ENCODE data around the gene MT1M. TPM values are rescaled to one million over a fixed set of nuclear protein-coding genes. Genes with fewer than 3 reads are reported as not detected.
A peak's percentile ranks its signal among the peaks of the same experiment; 100 is the strongest.

Gene MT1M
- total RNA-seq, 4 donors from 2014 or later: 3.7 to 74.9 (median 14.9) TPM

GRCh38 chr16:56630134-56630533 lies 2.3 kb upstream of the MT1M start:
- intact Hi-C loops (cut with DNase I): no loop called here
- no peak for DNase-seq (ENCODE audit: extremely low spot score)
- H3K9me3 ChIP-seq: no peaks in the 10 kb centered on the region
- H3K36me3 ChIP-seq: no peaks in the 10 kb centered on the region
- no peak overlapping the region for H3K4me3 ChIP-seq
- WGBS: 92% methylated on average over 3 of the region's 3 CpGs
- H3K4me1 ChIP-seq: peaks cover 13 to 58% (median 50%) of the 10 kb centered on the region in 4 donors
- peaks cover 0 to 29% (median 3%) of the 10 kb centered on the region in 4 donors for H3K27me3 ChIP-seq
- TF ChIP-seq POLR2A (IDR thresholded peaks at IDR 0.05; ENCODE audit: low read depth) (no peak), CTCF (IDR thresholded peaks at IDR 0.05) (no peak), EP300 (IDR thresholded peaks at IDR 0.05) (no peak), POLR2AphosphoS5 (IDR thresholded peaks at IDR 0.05) (no peak)
- H3K27ac ChIP-seq (replicated peaks in 1 of 4): no peak overlapping the region

- Histone ChIP-seq H3K27me3 (peaks cover 0 to 40% (median 9%) of the 10 kb centered on the region in 4 donors), H3K4me1 (peaks cover 17 to 62% (median 48%) of the 10 kb centered on the region in 4 donors), H3K27ac (replicated peaks in 1 of 4) (peak overlapping the region; percentile 67 to 82 (median 74)), H3K36me3 (no peaks in the 10 kb centered on the region), H3K9me3 (no peaks in the 10 kb centered on the region), H3K4me3 (no peak overlapping the region)
- intact Hi-C loops (cut with DNase I): no loop called here
- 92% methylated on average over 10 of the region's 10 CpGs for WGBS
- no peak for TF ChIP-seq POLR2A (IDR thresholded peaks at IDR 0.05; ENCODE audit: low read depth)
- no peak for TF ChIP-seq EP300 (IDR thresholded peaks at IDR 0.05)
- TF ChIP-seq POLR2AphosphoS5 (IDR thresholded peaks at IDR 0.05): no peak
- no peak for TF ChIP-seq CTCF (IDR thresholded peaks at IDR 0.05)
- no peak for DNase-seq (ENCODE audit: extremely low spot score)
These were observed 1.3 kb upstream of the MT1M start for GRCh38 chr16:56631197-56631596.

DNA sequence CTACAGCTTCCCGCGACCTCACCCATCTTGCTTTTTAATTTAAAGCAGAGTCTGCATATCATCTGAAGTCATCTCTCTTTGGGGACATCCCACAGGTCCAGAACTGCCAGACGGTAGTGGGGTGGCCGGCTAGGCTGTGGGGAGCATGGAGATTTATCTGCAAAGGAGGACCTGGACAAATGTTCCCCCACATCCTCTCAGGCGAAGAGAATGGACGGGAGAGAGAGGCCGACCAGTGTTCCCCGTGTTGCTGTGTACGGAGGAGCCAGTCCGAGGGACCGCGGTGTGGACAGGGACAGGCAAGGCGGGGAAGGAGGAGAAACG lies 665 bp upstream of the MT1M start:
- peaks cover 0 to 45% (median 11%) of the 10 kb centered on the region in 4 donors for H3K27me3 ChIP-seq
- H3K36me3 ChIP-seq: no peaks in the 10 kb centered on the region
- no peak for DNase-seq (ENCODE audit: extremely low spot score)
- H3K4me1 ChIP-seq: peaks cover 11 to 57% (median 43%) of the 10 kb centered on the region in 4 donors
- peak overlapping the region; percentile 57 to 66 (median 60) for H3K4me3 ChIP-seq
- WGBS: 28% methylated on average over 14 of the region's 14 CpGs
- H3K27ac ChIP-seq (replicated peaks in 1 of 4): peak overlapping the region; percentile 67 to 82 (median 74)
- H3K9me3 ChIP-seq: no peaks in the 10 kb centered on the region
- TF ChIP-seq POLR2A (IDR thresholded peaks at IDR 0.05; ENCODE audit: low read depth) (no peak), POLR2AphosphoS5 (IDR thresholded peaks at IDR 0.05) (no peak)
- intact Hi-C loops (cut with DNase I): no loop called here

GRCh38 chr16:56632848-56633365 lies 448 bp downstream of the MT1M start:
- Histone ChIP-seq H3K36me3 (no peaks in the 10 kb centered on the region), H3K4me3 (peak overlapping the region; percentile 57 to 66 (median 60)), H3K27me3 (peaks cover 0 to 57% (median 16%) of the 10 kb centered on the region in 4 donors), H3K27ac (replicated peaks in 1 of 4) (peak overlapping the region; percentile 67 to 82 (median 74)), H3K9me3 (no peaks in the 10 kb centered on the region), H3K4me1 (peaks cover 6 to 51% (median 37%) of the 10 kb centered on the region in 4 donors)
- no peak for TF ChIP-seq POLR2AphosphoS5 (IDR thresholded peaks at IDR 0.05)
- no peak for TF ChIP-seq EP300 (IDR thresholded peaks at IDR 0.05)
- no peak for TF ChIP-seq CTCF (IDR thresholded peaks at IDR 0.05)
- TF ChIP-seq POLR2A (IDR thresholded peaks at IDR 0.05; ENCODE audit: low read depth): no peak
- intact Hi-C loops (cut with DNase I): no loop called here
- no peak for DNase-seq (ENCODE audit: extremely low spot score)
- WGBS: 62% methylated on average over 5 of the region's 6 CpGs

DNA sequence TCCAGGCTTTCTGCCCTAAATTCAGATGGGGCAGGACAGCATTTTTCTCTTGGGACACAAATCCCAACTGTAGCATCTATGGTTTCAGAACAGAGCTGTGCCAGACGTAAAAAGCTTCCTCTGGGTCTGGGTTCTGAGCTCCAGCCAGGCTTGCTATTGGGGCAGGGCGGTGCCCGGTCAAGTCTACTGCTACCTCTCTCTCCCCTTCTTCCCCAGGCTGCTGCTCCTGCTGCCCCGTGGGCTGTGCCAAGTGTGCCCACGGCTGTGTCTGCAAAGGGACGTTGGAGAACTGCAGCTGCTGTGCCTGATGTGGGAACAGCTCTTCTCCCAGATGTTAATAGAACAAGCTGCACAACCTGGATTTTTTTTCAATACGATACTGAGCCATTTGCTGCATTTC lies 1.1 kb downstream of the MT1M start:
- Histone ChIP-seq H3K4me1 (peaks cover 10 to 56% (median 44%) of the 10 kb centered on the region in 4 donors), H3K27me3 (peaks cover 0 to 63% (median 18%) of the 10 kb centered on the region in 4 donors), H3K36me3 (no peaks in the 10 kb centered on the region), H3K9me3 (no peaks in the 10 kb centered on the region), H3K27ac (replicated peaks in 1 of 4) (peak overlapping the region in 3 of 4 donors; percentile 67 to 82 (median 78)), H3K4me3 (peak overlapping the region; percentile 57 to 66 (median 60))
- intact Hi-C loops (cut with DNase I): no loop called here
- no peak for DNase-seq (ENCODE audit: extremely low spot score)
- TF ChIP-seq POLR2AphosphoS5 (IDR thresholded peaks at IDR 0.05): no peak
- TF ChIP-seq EP300 (IDR thresholded peaks at IDR 0.05): no peak
- WGBS: 74% methylated on average over 7 of the region's 7 CpGs

All from esophagus muscularis mucosa (tissue), 4 donors.